Hindlimb muscle (tissue), 1 donor: ENCODE results near the gene TTC39C. TPM values are rescaled to one million over a fixed set of nuclear protein-coding genes. Genes with fewer than 3 reads are reported as not detected.
A peak's percentile ranks its signal among the peaks of the same experiment; 100 is the strongest.
"Not testable (repeated sequence)": the region's sequence is repeated elsewhere in the genome, so short reads cannot be mapped to it uniquely, and the experiment has no call there.

Source experiments
- DNase-seq: peaks from one replicate; pipeline ENCODE4 v3.0.0-alpha.2; 2013
- polyA plus RNA-seq: library from polyadenylated mRNA; unstranded; fragments of 120-200 nt; gene quantifications from one replicate; pipeline ENCODE4 v1.2.1, GENCODE V29; 2013; ENCODE audit not compliant: insufficient read length

Gene TTC39C
- polyA plus RNA-seq, 1 donor = 4.1 TPM

DNA sequence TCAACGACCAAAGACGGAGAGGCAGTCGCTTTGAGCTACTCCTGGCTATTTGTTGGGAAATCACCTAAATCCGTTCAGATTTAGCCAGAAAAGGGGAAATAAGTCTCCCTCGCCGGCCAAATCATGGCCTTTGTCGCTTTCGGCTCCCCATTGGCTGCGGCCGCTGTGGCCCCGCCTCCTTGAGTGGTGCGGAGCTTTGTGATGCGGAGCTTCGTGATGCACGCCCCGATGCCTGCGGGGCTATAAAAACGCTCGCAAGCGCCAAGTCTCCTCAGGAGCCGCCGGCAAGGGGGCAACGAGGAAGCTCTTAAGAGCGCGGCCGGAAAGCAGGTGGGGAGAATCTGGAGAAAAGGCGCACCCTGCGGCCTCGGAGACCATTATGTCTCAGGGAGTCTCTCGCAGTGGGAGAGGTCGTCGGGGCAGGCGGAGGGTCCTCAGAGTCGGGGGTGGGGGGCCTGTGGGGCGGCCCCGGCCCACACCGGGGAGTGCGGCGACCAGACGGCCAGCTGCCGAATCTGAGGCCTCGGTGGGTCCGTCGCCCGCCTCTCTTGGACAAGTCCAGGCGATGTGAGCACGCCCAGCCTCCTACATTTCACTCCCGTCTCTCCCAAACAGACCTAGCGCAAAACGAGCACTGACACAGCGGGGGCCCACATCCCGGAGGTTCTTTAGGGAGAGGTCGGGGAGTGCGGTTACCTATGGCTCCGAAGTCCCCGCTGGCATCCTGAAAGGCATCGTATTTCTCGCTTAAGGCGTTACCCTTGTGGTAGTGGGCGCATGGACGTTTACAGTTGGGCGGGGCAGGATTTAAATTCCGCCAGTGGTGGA lies 124.4 kb downstream of the TTC39C start, which contains the start of gene CABYR:
Gene CABYR (plus strand): TSS at position 274 of the 828 bp plus-strand sequence. CDS start 4,053 bp downstream, outside the sequence.
- DNase-seq = peak; percentile 75

DNA sequence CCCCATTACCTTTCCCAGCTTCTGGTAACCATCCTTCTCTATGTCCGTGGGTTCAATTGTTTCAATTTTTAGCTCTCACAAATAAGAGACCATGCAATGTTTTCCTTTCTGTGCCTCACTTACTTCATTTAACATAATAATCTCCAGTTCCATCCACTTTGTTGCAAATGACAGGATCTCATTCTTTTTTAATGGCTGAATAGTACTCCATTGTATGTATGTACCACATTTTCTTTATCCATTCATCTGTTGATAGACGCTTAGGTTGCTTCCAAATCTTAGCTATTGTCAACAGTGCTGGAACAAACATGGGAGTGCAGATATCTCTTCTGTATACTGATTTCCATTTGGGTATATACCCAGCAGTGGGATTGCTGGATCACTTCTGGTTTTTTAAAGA lies 126.1 kb downstream of the TTC39C start:
- no peak for DNase-seq

GRCh38 chr18:24142376-24142775 lies 127.8 kb downstream of the TTC39C start:
- no peak for DNase-seq

GRCh38 chr18:24149591-24149990 lies 135.0 kb downstream of the TTC39C start:
- not testable (repeated sequence) for DNase-seq

GRCh38 chr18:24153397-24153796 lies 138.8 kb downstream of the TTC39C start:
- DNase-seq = no peak

DNA sequence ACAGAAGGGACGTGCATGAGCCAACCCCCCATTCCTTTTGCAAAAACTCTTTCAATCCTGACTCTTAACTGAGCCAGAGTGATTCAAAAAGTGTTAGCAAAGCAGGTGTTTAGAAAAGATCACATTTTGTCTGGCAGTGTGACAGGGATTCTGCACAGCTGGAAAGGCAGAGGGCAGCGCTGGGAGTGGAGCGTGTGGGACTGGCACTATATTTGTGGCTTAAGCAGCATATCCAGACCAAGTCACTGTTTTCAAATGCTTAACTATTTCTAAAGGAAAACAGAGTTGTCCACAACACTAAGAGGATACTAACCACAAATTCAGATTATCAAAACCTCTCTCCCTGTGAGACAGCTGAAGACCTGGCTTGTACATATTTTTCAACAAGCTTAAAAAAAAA lies 143.3 kb downstream of the TTC39C start:
- no peak for DNase-seq

DNA sequence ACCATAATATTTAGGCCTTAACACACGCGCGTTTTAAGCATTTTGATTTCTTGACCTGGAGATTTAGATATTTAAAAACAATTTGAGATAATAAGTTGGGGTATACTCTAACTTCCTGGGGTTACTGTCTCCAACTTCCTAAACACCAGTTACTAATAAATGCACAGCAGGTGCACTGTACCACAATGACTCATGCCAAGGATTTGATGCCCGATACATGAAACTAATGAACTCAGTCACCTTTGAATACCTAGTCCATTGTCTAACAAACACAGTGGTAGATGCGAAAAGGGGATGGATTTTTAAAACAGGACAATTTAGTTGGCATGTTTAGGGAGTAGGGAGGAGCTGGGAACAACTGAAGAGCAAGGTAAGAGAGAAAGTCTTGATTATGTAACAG lies 145.5 kb downstream of the TTC39C start:
- no peak for DNase-seq

- no peak for DNase-seq
Measured at GRCh38 chr18:24161304-24161703, 146.8 kb downstream of the TTC39C start.

- DNase-seq = no peak
Measured at GRCh38 chr18:24168496-24168895, 153.9 kb downstream of the TTC39C start.

DNA sequence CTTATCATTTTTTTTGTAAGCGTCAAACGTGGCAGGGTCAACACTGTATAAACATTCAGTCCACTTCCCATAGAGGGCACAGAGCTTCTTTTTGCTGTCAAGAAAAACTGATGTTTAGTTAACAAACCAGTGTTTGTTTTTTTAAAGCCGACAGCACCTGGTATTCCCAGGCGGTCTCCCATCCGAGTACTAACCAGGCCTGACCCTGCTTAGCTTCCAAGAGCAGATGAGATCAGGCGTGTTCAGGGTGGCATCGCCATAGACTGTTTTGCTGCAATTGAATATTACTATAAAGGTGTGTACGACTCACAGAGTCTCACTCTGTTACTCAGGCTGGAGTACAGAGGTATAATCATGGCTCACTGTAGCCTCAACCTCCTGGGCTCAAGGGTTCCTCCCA lies 155.8 kb downstream of the TTC39C start:
- no peak for DNase-seq

GRCh38 chr18:24173997-24174396 lies 159.4 kb downstream of the TTC39C start:
- no peak for DNase-seq

DNA sequence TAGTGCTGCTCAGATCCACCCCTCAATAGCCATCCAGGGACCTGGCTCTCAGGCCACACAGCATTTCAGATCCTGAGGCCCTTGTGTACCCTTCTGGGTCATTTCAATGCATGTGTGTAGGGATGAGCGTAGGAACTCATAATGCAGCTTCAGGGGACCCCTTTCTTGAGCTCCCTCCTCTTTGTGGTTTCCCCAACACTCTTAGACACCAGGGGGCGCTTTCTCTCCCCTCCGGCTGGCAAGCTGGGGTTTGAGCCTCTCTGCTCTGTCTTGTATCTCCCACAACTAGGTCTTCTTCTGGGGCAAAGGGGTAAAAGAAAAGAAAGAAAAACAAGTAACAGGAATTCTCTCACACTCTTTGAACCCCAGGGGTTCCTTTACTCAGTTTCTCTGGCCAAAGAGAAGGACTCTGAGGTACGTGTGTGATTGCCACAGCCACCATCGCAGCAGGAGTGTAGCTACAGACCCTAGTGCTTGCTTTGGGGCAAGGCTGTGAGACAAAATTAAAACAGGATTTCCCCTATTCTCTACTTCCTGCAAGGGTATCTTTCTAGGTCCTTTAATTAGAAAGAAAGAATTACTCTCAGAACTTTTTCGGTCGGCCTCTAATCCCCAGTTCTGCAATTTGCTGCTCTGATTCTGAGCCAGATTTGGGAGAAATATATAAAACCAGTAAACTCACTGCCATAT lies 162.3 kb downstream of the TTC39C start:
- peak; percentile 47 for DNase-seq

DNA sequence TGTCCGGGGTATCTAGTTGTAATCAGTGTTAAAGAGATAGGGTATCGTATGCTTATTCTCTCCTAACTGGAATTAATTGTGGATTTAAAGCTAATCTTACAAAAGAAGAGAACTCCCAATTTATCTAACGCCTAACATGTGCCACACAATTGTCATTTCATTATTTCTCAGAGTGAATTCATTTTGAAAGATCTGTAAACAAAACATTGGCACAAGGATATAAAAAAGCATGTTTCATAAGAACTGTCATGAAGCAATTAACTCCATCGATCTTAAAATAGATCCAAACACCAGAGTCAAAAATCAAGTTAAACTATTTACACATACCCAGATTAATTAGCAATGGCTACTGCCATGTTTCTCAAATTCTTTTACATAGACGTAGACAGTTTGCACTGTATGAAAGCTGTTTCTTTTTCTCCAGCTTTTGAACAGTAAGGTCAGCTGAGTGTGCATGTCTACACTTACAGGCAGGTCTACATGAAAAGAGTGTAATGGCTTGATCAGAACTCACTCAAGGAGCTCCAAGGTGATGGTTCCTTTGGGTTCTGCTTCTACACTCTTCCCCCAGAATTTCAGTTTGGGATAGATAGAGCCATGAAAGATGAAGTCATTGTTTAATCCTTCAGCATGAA lies 163.1 kb downstream of the TTC39C start:
- DNase-seq = no peak

DNA sequence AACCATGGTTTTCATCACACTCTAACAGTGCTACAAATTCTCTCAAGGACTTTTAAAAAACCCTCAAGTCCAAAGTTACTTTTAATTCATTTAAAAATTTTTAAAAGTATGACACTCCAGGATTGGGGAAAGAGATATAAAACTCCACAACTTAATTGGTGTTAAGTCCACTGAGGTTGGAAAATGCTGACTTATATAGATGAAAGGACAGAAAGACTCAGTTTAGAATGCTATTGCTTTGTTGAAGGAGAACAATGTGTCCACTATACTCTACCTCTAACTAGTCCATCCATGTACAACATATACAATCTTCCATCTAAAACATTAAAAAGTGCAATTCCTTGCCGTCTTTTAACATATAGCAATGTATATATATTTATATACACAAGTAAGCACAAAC lies 165.5 kb downstream of the TTC39C start:
- DNase-seq = no peak

DNA sequence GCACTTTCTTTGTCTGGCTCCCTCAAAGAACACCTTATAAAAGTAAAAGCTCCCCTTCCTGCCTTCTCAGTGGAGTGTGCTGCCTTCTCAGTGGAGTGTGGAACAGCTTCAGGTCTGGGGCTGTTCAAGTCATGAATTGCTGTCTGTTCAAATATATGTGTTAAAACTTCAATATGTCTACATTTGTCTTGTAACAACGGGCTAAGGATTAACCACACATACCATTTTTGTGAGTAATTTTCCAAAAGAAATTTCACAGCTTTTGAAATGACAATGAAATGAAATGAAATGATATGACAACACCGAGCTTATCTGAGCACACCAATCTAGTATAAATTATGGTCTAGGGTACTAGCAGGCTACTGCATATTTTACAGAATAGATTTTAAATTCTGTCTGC lies 167.3 kb downstream of the TTC39C start:
- no peak for DNase-seq

Other genes starting within 250 kb of the TTC39C start
- gene CABYR, start 124.3 kb downstream of the TTC39C start, polyA plus RNA-seq = 2.7 TPM